ENCODE results near the gene B3GALT4.

GRCh38 chr6:33264015-33264414 lies 12.9 kb upstream of the B3GALT4 start:
- TF ChIP-seq EZH2 (IDR thresholded peaks at IDR 0.05; ENCODE audit: insufficient read depth, poor library complexity, severe bottlenecking), result no peak
- no peak for TF ChIP-seq EZH2phosphoT487 (IDR thresholded peaks at IDR 0.05; ENCODE audit: insufficient read depth, low read depth)

All from GM23248 (cell line).